Adrenal gland (tissue), 12 donors: ENCODE measurements around the gene ARHGAP26. TPM values are rescaled to one million over a fixed set of nuclear protein-coding genes. Genes with fewer than 3 reads are reported as not detected.

Experiments
- DNase-seq, 7 donors: peaks; one replicate each; pipeline ENCODE4 v3.0.0-alpha.2; 2019 to 2020
- H3K27ac ChIP-seq, 5 donors: fragments of 200-600 bp; sonication (generic) in 4 of 5; 1 replicate in 3 of 5; 2 replicates in 2 of 5; pipeline versions ENCODE4 v1.5.1 to v1.8.0; 2016 to 2020; ENCODE audit warnings: mild to moderate bottlenecking in 1 of 5
- H3K27me3 ChIP-seq: fragments of 200-600 bp; 2 replicates; pipeline ENCODE4 v1.8.0; 2021
- H3K36me3 ChIP-seq, 2 donors: fragments of 200-600 bp; replicated peaks in 1 of 2; 1 replicate in 1 of 2; 2 replicates in 1 of 2; pipeline versions ENCODE4 v1.5.1 to v1.8.0; 2018 to 2022
- H3K4me1 ChIP-seq, 2 donors: fragments of 200-600 bp; replicated peaks in 1 of 2; 1 replicate in 1 of 2; 2 replicates in 1 of 2; pipeline versions ENCODE4 v1.5.1 to v1.8.0; 2018 to 2021
- H3K4me3 ChIP-seq, 4 donors: fragments of 200-600 bp; sonication (generic) in 3 of 4; one replicate each; pipeline ENCODE4 v1.5.1; 2016 to 2018
- H3K9me3 ChIP-seq, 3 donors: fragments of 200-600 bp; sonication (generic) in 1 of 3; replicated peaks in 1 of 3; 1 replicate in 2 of 3; 2 replicates in 1 of 3; pipeline versions ENCODE4 v1.5.1 to v1.8.0; 2016 to 2021
- POLR2A ChIP-seq, 2 donors: fragments of 450-650 bp; IDR thresholded peaks; one replicate each; pipeline ENCODE4 v1.6.1; 2017; ENCODE audit warnings: antibody characterized with exemption in 2 of 2, mild to moderate bottlenecking in 2 of 2, moderate library complexity in 1 of 2
- WGBS, 4 donors: extraction: QIAGEN DNeasy Blood & Tissue Kit in 2 of 4; methylation state at CpG; one replicate each; pipeline versions ENCODE4 v1.1.5 to v1.1.7; 2013 to 2017; 5-methylcytosine and 5-hydroxymethylcytosine counted together
- intact Hi-C, 2 donors: fragments of 100-400 bp; cut with DNase I; formaldehyde crosslinking; loops; one replicate each; pipeline versions ENCODE4 v1.14.1 to v1.15.0; 2022 to 2023
- polyA plus RNA-seq, 3 donors: library from polyadenylated mRNA; stranded (reverse); fragments of 200-250 nt in 2 of 3; fragments of 350-450 nt in 1 of 3; fragmentation: Illumina TruSeq in 1 of 3; extraction: RNeasy Lipid Tissue Mini Kit (QIAGEN cat#74804) in 1 of 3; gene quantifications; one replicate each; pipeline ENCODE4 v1.2.3, GENCODE V29; 2013 to 2014
- total RNA-seq, 9 donors: library from RNA; depleted of rRNA in 4 of 9; stranded (reverse); fragments of >200 nt in 4 of 9; fragments of 120-200 nt in 1 of 9; fragmentation: NEBNext Ultra II Directional in 1 of 9; extraction: Animal tissue kit (Norgen Biotek cat#: 25700) in 1 of 9; gene quantifications; one replicate each; pipeline versions ENCODE4 v1.1.0 to v1.2.4, GENCODE V29; 2013 to 2023
- TF ChIP-seq, protein P1 (sequence below), 6 experiments: fragments of 450-650 bp in 4 of 6; fragments of 200-600 bp in 2 of 6; sonication (generic) in 1 of 6; IDR thresholded peaks; 1 replicate in 5 of 6; 2 replicates in 1 of 6; pipeline versions ENCODE4 v1.5.1 to v1.8.0; 2016 to 2021; ENCODE audit warnings: antibody characterized with exemption in 6 of 6, mild to moderate bottlenecking in 2 of 6, moderate library complexity in 1 of 6
- donor health status: healthy with polysubstance abuse.
- donor health status: Bipolar disorder and iron deficiency.
- donor health status: DM: yes; HTN: yes; CAD: no.
- donor health status: DM: no; HTN: no; CAD: no.
- donor health status: DM: no; HTN: no; CAD: no.
- donor health status: DM: yes; HTN: yes; CAD: no.

Gene ARHGAP26
- total and polyA plus RNA-seq, 12 donors, result 3.0 to 21.7 (median 10.8) TPM

DNA sequence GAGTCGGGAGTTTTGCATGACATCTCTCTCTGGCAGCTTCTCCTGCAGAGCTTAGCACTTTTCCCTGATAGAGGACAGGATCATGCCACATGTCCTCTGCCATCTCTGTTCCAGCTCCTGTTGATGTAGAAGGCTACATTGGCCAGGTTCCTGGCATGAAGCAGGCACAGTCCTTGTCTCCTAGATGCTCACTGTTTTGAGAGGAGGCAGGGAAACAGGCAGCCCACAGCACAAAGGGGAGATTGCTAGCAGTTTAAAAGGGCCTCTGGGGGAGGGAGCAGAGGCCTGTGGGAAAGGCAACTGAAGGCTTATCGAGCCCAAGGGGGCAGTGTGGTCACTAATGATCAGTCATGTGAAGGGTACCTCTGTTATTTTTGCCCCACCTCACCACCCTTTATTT lies 10.7 kb downstream of the ARHGAP26 start:
- H3K27me3 ChIP-seq, result no peaks in the 10 kb centered on the region
- WGBS, 4 donors, result 64 to 73% (median 70%) methylated on average over 2 of the region's 2 CpGs
- TF ChIP-seq, protein P1, sequence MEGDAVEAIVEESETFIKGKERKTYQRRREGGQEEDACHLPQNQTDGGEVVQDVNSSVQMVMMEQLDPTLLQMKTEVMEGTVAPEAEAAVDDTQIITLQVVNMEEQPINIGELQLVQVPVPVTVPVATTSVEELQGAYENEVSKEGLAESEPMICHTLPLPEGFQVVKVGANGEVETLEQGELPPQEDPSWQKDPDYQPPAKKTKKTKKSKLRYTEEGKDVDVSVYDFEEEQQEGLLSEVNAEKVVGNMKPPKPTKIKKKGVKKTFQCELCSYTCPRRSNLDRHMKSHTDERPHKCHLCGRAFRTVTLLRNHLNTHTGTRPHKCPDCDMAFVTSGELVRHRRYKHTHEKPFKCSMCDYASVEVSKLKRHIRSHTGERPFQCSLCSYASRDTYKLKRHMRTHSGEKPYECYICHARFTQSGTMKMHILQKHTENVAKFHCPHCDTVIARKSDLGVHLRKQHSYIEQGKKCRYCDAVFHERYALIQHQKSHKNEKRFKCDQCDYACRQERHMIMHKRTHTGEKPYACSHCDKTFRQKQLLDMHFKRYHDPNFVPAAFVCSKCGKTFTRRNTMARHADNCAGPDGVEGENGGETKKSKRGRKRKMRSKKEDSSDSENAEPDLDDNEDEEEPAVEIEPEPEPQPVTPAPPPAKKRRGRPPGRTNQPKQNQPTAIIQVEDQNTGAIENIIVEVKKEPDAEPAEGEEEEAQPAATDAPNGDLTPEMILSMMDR (IDR thresholded peaks at IDR 0.05), result no peak
- TF ChIP-seq POLR2A (IDR thresholded peaks at IDR 0.05), result no peak
- no peak overlapping the region for H3K4me3 ChIP-seq
- no peaks in the 10 kb centered on the region for H3K9me3 ChIP-seq
- H3K36me3 ChIP-seq, result no peaks in the 10 kb centered on the region
- DNase-seq, result no peak
- H3K27ac ChIP-seq, result no peak overlapping the region
- intact Hi-C loops, result no loop called here
- peaks cover 9 to 38% of the 10 kb centered on the region in 2 donors for H3K4me1 ChIP-seq

DNA sequence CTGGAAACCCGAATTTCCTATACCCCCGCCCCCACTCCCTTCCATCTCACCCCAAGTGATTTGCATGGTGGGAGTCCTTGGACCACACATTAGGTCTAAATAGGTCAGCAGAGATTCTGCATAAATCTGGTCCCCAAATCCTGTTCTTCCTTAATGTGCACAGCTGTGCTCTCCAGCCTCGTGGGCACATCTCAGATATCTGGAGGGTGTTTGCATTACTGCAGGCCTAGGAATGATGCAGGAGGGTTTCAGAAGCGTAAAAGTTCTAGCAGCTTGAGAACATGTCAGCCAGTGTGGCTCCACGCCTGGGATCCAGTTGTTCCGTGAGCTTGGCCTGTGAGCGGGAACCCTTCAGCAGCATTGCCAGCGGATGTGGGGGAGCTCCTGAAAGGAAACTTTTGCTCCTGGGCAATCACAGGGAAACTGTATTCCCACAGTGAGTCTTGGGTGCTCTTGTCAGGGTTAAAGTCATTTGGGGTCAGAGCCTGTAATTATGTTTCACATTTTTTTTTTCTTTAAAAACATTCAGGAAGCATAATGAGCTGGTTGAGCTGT lies 12.9 kb downstream of the ARHGAP26 start:
- Histone ChIP-seq H3K27me3 (no peaks in the 10 kb centered on the region), H3K4me1 (peaks cover 9 to 38% of the 10 kb centered on the region in 2 donors), H3K9me3 (no peaks in the 10 kb centered on the region), H3K4me3 (no peak overlapping the region), H3K36me3 (no peaks in the 10 kb centered on the region), H3K27ac (peak overlapping the region in 1 of 5 donors; percentile 66)
- intact Hi-C loops, result no loop called here
- 62 to 82% (median 79%) methylated on average over 8 of the region's 8 CpGs for WGBS, 4 donors
- DNase-seq, result peak in 2 of 7 donors; percentile 23 to 29
- TF ChIP-seq, protein P1 (IDR thresholded peaks at IDR 0.05), result no peak
- no peak for TF ChIP-seq POLR2A (IDR thresholded peaks at IDR 0.05)

DNA sequence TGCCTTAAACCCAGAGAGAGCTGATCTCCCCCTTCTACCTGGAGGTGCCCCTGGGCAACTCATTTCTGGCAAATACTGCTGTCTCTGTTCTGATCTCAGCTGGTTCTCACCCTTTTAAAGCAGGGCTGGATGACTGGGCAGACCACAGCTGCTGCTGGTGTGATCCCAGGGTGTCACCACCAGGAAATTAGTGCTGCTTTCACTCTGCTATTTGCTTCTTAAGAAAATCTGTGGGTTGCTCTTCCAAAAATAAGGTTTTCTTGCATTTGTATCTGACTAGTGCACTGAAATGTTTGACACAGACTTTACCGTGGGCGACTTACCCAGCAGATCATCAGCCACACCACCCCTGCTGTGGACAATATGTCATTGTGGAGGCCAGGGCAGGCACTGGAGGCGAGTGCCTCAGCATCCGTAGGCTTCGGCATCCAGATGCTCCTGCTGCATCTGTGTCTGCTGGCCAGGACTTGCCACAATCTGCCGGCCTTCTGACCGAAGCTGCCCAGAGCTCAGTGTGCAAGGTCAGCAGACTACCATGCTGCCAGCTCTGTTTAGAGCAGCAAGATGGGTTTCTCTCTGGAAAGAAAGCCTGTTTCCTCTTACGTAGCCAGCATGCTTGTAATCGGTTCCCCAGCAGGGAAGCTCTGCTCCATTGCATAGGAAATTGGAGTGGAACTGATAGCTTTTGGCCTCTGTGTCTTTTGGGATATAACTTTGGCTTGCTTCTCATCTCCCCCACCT lies 13.6 kb downstream of the ARHGAP26 start:
- TF ChIP-seq, protein P1 (IDR thresholded peaks at IDR 0.05), result no peak
- TF ChIP-seq POLR2A (IDR thresholded peaks at IDR 0.05), result no peak
- H3K9me3 ChIP-seq, result no peaks in the 10 kb centered on the region
- H3K27ac ChIP-seq, result peak overlapping the region in 2 of 5 donors; percentile 0 to 66
- H3K27me3 ChIP-seq, result no peaks in the 10 kb centered on the region
- no peaks in the 10 kb centered on the region for H3K36me3 ChIP-seq
- H3K4me3 ChIP-seq, result no peak overlapping the region
- intact Hi-C loops, result no loop called here
- peaks cover 9 to 37% of the 10 kb centered on the region in 2 donors for H3K4me1 ChIP-seq
- 13 to 26% (median 20%) methylated on average over 6 to 9 of the region's 9 CpGs for WGBS, 4 donors
- peak; percentile 34 to 81 (median 74) for DNase-seq

DNA sequence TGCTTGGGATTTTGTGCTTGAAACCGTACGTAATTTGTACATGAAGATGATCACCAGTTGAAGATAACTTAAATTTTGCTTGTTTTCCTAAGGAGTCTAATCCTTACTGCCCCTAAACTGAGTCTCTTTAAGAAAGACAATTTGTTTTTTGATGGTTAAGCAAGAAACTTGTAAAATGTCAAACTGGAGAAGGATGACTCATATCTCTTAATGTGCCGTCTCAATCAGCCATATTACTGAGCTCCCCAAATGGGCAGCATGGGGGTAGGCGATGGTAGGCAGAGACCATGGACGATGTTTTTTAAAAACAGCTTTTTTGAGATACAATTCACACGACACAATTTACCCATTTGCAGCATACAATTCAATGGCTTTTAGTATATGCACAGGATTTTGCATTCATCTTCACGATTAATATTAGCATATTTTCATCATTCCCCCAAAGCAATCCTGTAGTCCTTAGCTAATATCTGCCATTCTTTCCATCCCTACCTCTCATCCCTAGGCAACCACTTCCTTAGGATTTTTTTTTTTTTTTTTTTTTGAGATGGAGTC lies 14.3 kb downstream of the ARHGAP26 start:
- 78 to 80% (median 79%) methylated on average over 7 of the region's 7 CpGs for WGBS, 4 donors
- Histone ChIP-seq H3K27me3 (no peaks in the 10 kb centered on the region), H3K27ac (peak overlapping the region in 2 of 5 donors; percentile 0 to 66), H3K4me1 (peaks cover 12 to 35% of the 10 kb centered on the region in 2 donors), H3K4me3 (no peak overlapping the region), H3K36me3 (no peaks in the 10 kb centered on the region), H3K9me3 (no peaks in the 10 kb centered on the region)
- TF ChIP-seq, protein P1 (IDR thresholded peaks at IDR 0.05), result no peak
- no peak for TF ChIP-seq POLR2A (IDR thresholded peaks at IDR 0.05)
- intact Hi-C loops, result no loop called here
- DNase-seq, result no peak
